Heart left ventricle (tissue), 16 donors: Measurements from ENCODE around the gene ADIG. TPM values are rescaled to one million over a fixed set of nuclear protein-coding genes. Genes with fewer than 3 reads are reported as not detected.

Experiments used
- ATAC-seq, 4 donors: fragments of 200-7000 bp; cut with Tn5 transposase; one replicate each; pipeline ENCODE4 v1.9.1; 2020 to 2022; ENCODE audit warnings: moderate library complexity in 4 of 4, mild to moderate bottlenecking in 3 of 4, moderate number of reproducible peaks in 1 of 4
- DNase-seq, 5 donors: peaks; one replicate each; pipeline ENCODE4 v3.0.0-alpha.2; 2020
- H3K27ac ChIP-seq, 12 donors: fragments of 200-600 bp; sonication (generic) in 4 of 12; one replicate each; pipeline versions ENCODE4 v1.5.0 to v1.8.0; 2016 to 2022; ENCODE audit warnings: mild to moderate bottlenecking in 2 of 12
- H3K27me3 ChIP-seq, 9 donors: fragments of 200-600 bp; sonication (generic) in 2 of 9; one replicate each; pipeline versions ENCODE4 v1.5.1 to v1.8.0; 2016 to 2022; ENCODE audit warnings: mild to moderate bottlenecking in 3 of 9
- H3K36me3 ChIP-seq, 9 donors: fragments of 200-600 bp; sonication (generic) in 2 of 9; one replicate each; pipeline versions ENCODE4 v1.5.0 to v1.8.0; 2018 to 2022; ENCODE audit warnings: mild to moderate bottlenecking in 2 of 9
- H3K4me1 ChIP-seq, 12 donors: fragments of 200-600 bp; sonication (generic) in 4 of 12; one replicate each; pipeline versions ENCODE4 v1.5.0 to v1.8.0; 2016 to 2022; ENCODE audit warnings: mild to moderate bottlenecking in 3 of 12
- H3K4me3 ChIP-seq, 12 donors: fragments of 200-600 bp; sonication (generic) in 4 of 12; one replicate each; pipeline versions ENCODE4 v1.5.0 to v1.8.0; 2017 to 2022; ENCODE audit warnings: mild to moderate bottlenecking in 9 of 12, moderate library complexity in 4 of 12
- H3K9me3 ChIP-seq, 12 donors: fragments of 200-600 bp; sonication (generic) in 4 of 12; one replicate each; pipeline versions ENCODE4 v1.5.0 to v1.8.0; 2016 to 2022; ENCODE audit warnings: mild to moderate bottlenecking in 1 of 12
- CTCF ChIP-seq, 12 donors: fragments of 200-600 bp; sonication (generic) in 4 of 12; IDR thresholded peaks; one replicate each; pipeline versions ENCODE4 v1.5.0 to v1.8.0; 2018 to 2022; ENCODE audit warnings: antibody characterized with exemption in 12 of 12, mild to moderate bottlenecking in 5 of 12
- POLR2A ChIP-seq, 2 donors: fragments of 450-650 bp; IDR thresholded peaks; one replicate each; pipeline ENCODE4 v1.6.1; 2017; ENCODE audit warnings: antibody characterized with exemption in 2 of 2, mild to moderate bottlenecking in 2 of 2, moderate library complexity in 2 of 2
- WGBS, 4 donors: extraction: QIAGEN DNeasy Blood & Tissue Kit in 2 of 4; methylation state at CpG; one replicate each; pipeline versions ENCODE4 v1.1.5 to v1.1.7; 2013 to 2018; 5-methylcytosine and 5-hydroxymethylcytosine counted together
- intact Hi-C, 10 donors: fragments of 100-400 bp; cut with DNase I; formaldehyde crosslinking; loops; one replicate each; pipeline versions ENCODE4 v1.11.1 to v1.14.2; 2022
- polyA plus RNA-seq, 2 donors: library from polyadenylated mRNA; stranded (reverse); fragments of 200-250 nt; gene quantifications; one replicate each; pipeline ENCODE4 v1.2.3, GENCODE V29; 2013
- total RNA-seq, 9 donors: library from RNA; depleted of rRNA in 2 of 9; stranded (reverse); fragments of >200 nt in 2 of 9; fragmentation: NEBNext Ultra II Directional in 3 of 9; extraction: Animal tissue kit (Norgen Biotek cat#: 25700) in 3 of 9; gene quantifications; one replicate each; pipeline versions ENCODE4 v1.1.0 to v1.2.4, GENCODE V29; 2016 to 2023
- donor health status: ischemic (EF 13 %, LVEDD 7.1; RV severe dilation, severe dysfunction).
- donor health status: healthy with polysubstance abuse.
- donor health status: DM: no; HTN: yes; CAD: no.
- donor health status: DM: no; HTN: no; CAD: no.
- donor health status: ischemic (EF 25% LVEDD 6.9; RV normal size, moderate dysfunction).
- donor health status: ischemic (EF 25% LVEDD 5.7; RV mildly dilated, moderate dysfunction).
- donor health status: healthy.
- donor health status: DM: yes; HTN: yes; CAD: no.
- donor health status: ischemic (EF 35%, LVEDD 5.7; RV mildly dilated, moderate dysfunction).
- donor health status: nonischemic (EF 11% LVEDD 7.7; RV severe dilation, severe dysfunction).
- donor health status: DM: yes; HTN: yes; CAD: no.
- donor health status: PGD.
- donor health status: ischemic (EF 29% LVEDD 5.4; RV normal size, mild dysfunction).
- donor health status: nonischemic (EF 23%, LVEDD 6.1; RV moderate dilation, normal function).

Gene ADIG
- total and polyA plus RNA-seq, 11 donors = not detected

DNA sequence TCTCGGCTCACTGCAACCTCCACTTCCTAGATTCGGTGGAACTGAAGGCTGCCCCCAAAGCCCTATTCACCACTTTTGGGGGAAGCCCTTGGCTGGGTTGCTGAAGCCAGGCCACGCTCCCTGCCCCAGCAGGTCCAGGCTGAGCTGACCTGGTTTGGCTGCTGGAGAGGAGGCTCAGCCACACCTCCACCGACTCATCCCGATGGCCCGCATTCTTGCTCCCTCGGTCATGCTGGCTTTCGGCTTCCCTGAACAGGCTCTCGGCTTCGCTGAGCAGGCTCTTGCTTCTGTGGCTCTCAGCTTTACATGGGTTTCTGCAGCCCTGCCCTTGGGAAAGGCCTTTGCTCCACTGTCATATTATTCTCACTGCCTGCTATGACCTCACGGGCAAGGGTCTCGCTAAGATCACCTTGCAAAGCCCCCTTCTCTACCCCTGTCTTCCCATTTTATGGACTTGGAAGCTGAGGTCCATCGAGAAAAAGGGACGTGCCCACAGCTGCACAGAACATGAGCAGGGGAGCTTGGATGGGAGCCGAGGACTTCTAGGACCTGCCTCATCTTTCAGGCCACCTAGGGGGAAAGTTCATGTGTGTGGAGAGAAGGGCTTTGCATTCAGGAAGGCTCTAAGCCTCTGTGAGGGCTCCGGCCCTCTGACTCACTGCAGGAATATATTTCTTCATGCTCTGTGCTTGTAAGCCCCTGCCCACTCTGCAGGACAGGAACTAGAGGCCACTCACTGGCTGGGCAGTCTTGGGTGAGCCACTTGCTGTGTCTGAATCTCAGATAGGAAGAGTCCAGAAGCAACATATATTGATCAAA, 36.2 kb downstream of the ADIG start:
- H3K4me1 ChIP-seq = no peaks in the 10 kb centered on the region
- intact Hi-C loops = no loop called here
- no peak overlapping the region for H3K4me3 ChIP-seq
- no peak for DNase-seq
- WGBS, 4 donors = 70 to 73% (median 72%) methylated on average over 16 of the region's 16 CpGs
- no peaks in the 10 kb centered on the region for H3K36me3 ChIP-seq
- no peaks in the 10 kb centered on the region for H3K9me3 ChIP-seq
- no peak for TF ChIP-seq CTCF (IDR thresholded peaks at IDR 0.05)
- peaks cover 0 to 47% (median 12%) of the 10 kb centered on the region in 9 donors for H3K27me3 ChIP-seq
- no peak for ATAC-seq
- no peak overlapping the region for H3K27ac ChIP-seq

DNA sequence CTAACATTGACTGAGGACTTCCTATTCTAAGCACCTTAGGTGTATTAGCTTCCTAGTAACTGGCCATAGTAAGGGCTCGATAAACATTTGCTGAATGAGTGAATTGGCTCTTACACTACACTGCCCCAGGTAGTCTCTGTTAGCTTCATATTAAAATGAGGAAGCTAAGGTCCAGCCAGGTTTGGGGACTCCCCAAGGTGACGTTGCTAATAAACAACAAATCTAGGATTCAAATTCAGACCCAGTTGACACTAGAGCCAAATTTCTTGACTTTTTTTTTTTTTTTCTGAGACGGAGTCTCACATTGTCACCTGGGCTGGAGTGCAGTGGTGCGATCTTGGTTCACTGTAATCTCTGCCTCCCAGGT, 36.8 kb downstream of the ADIG start:
- H3K27ac ChIP-seq = no peak overlapping the region
- intact Hi-C loops = no loop called here
- WGBS, 4 donors = 84 to 93% (median 88%) methylated on average over 4 of the region's 4 CpGs
- no peaks in the 10 kb centered on the region for H3K4me1 ChIP-seq
- H3K9me3 ChIP-seq = no peaks in the 10 kb centered on the region
- H3K4me3 ChIP-seq = no peak overlapping the region
- H3K27me3 ChIP-seq = peaks cover 0 to 45% (median 12%) of the 10 kb centered on the region in 9 donors
- H3K36me3 ChIP-seq = no peaks in the 10 kb centered on the region
- ATAC-seq (no peak), DNase-seq (no peak)
- TF ChIP-seq CTCF (IDR thresholded peaks at IDR 0.05) (no peak), POLR2A (IDR thresholded peaks at IDR 0.05) (no peak)

- intact Hi-C loops = no loop called here
- Histone ChIP-seq H3K27me3 (peaks cover 0 to 35% (median 10%) of the 10 kb centered on the region in 9 donors), H3K9me3 (peaks cover 0 to 11% (median 0%) of the 10 kb centered on the region in 12 donors)
Observed at GRCh38 chr20:38620441-38620840, 39.4 kb downstream of the ADIG start.

DNA sequence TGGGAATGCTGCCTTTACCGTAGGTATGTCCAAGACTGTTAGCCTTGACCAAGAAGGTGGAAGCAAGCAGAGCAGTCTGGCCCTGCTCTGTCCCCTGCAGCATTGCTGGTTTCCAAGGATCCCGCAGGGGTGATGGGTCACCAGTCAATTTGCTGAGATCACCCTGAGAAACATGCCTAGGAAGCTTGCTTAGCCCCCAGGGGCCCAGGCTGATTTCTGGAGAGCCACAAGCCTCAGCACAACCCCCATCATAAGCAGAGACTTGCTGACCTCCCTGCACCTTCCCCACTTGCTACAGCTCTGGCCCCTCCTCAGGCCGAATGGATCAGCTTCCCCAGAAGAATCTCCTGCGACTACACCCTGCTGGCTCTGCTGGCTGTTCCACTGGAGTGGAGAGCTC, 42.1 kb downstream of the ADIG start:
- no peaks in the 10 kb centered on the region for H3K36me3 ChIP-seq
- peaks cover 0 to 11% (median 0%) of the 10 kb centered on the region in 12 donors for H3K9me3 ChIP-seq
- DNase-seq (no peak), ATAC-seq (no peak)
- intact Hi-C loops = no loop called here
- H3K27me3 ChIP-seq = peaks cover 0 to 19% (median 0%) of the 10 kb centered on the region in 9 donors
- TF ChIP-seq CTCF (IDR thresholded peaks at IDR 0.05) (no peak), POLR2A (IDR thresholded peaks at IDR 0.05) (no peak)
- no peaks in the 10 kb centered on the region for H3K4me1 ChIP-seq
- H3K4me3 ChIP-seq = no peak overlapping the region
- WGBS, 4 donors = 52 to 62% (median 58%) methylated on average over 2 to 4 of the region's 4 CpGs
- no peak overlapping the region for H3K27ac ChIP-seq

More at GRCh38 chr20:38620441-38620840, 39.4 kb downstream of the ADIG start:
- WGBS, 4 donors = 60 to 71% (median 65%) methylated on average over 9 of the region's 9 CpGs
- H3K27ac ChIP-seq = no peak overlapping the region
- H3K4me3 ChIP-seq = no peak overlapping the region
- no peaks in the 10 kb centered on the region for H3K36me3 ChIP-seq
- DNase-seq (no peak), ATAC-seq (no peak)
- TF ChIP-seq POLR2A (IDR thresholded peaks at IDR 0.05) = no peak
- TF ChIP-seq CTCF (IDR thresholded peaks at IDR 0.05) = no peak
- no peaks in the 10 kb centered on the region for H3K4me1 ChIP-seq
